H9 (cell line): Measurements from ENCODE around the gene SMURF1. TPM values are rescaled to one million over a fixed set of nuclear protein-coding genes. Genes with fewer than 3 reads are reported as not detected.

Experiments used
- DNase-seq: peaks from one replicate; pipeline ENCODE4 v3.0.0-alpha.2; 2017
- H2AFZ ChIP-seq: one replicate; pipeline ENCODE4 v1.6.1; 2013; ENCODE audit warnings: mild to moderate bottlenecking, low read length, control low read depth, moderate library complexity
- H2AK5ac ChIP-seq: 2 replicates; pipeline ENCODE4 v1.6.1; 2013; ENCODE audit warnings: low read length, control low read depth, mixed read lengths; ENCODE audit not compliant: insufficient read length
- H2BK120ac ChIP-seq: one replicate; pipeline ENCODE4 v1.6.1; 2013; ENCODE audit warnings: low read depth, mild to moderate bottlenecking, low read length, control low read depth, inconsistent platforms; ENCODE audit not compliant: poor library complexity, severe bottlenecking
- H2BK12ac ChIP-seq: 2 replicates; pipeline ENCODE4 v1.6.1; 2013; ENCODE audit warnings: low read length, control low read depth, mixed read lengths, low read depth; ENCODE audit not compliant: insufficient read length
- H2BK15ac ChIP-seq: 2 replicates; pipeline ENCODE4 v1.6.1; 2013; ENCODE audit warnings: low read depth, low read length, control low read depth
- H2BK20ac ChIP-seq: one replicate; pipeline ENCODE4 v1.6.1; 2013; ENCODE audit warnings: low read depth, mild to moderate bottlenecking, low read length, control low read depth, inconsistent platforms; ENCODE audit not compliant: poor library complexity, severe bottlenecking
- H2BK5ac ChIP-seq: 2 replicates; pipeline ENCODE4 v1.6.1; 2013; ENCODE audit warnings: low read length, control low read depth, mixed read lengths; ENCODE audit not compliant: insufficient read length
- H3K14ac ChIP-seq: 2 replicates; pipeline ENCODE4 v1.6.1; 2013; ENCODE audit warnings: low read length, control low read depth; ENCODE audit not compliant: insufficient read depth
- H3K18ac ChIP-seq: 2 replicates; pipeline ENCODE4 v1.6.1; 2013; ENCODE audit warnings: low read depth, mild to moderate bottlenecking, mixed read lengths, low read length, control low read depth; ENCODE audit not compliant: insufficient read length
- H3K23ac ChIP-seq: 2 replicates; pipeline ENCODE4 v1.6.1; 2013; ENCODE audit warnings: low read length, control low read depth, mixed read lengths, low read depth; ENCODE audit not compliant: insufficient read length
- H3K23me2 ChIP-seq: 2 replicates; pipeline ENCODE4 v1.6.1; 2013; ENCODE audit warnings: low read depth, mild to moderate bottlenecking, mixed read lengths, low read length, control low read depth; ENCODE audit not compliant: insufficient read length, poor library complexity, severe bottlenecking
- H3K27ac ChIP-seq: 2 replicates; pipeline ENCODE4 v1.5.1; 2013; ENCODE audit warnings: low read length, control low read depth, mixed read lengths, low read depth; ENCODE audit not compliant: insufficient read length
- H3K27me3 ChIP-seq: 2 replicates; pipeline ENCODE4 v1.6.1; 2013; ENCODE audit warnings: low read length, control low read depth, inconsistent platforms; ENCODE audit not compliant: insufficient read depth
- H3K4ac ChIP-seq: 2 replicates; pipeline ENCODE4 v1.6.1; 2013; ENCODE audit warnings: low read depth, mild to moderate bottlenecking, control low read depth, inconsistent platforms, low read length, moderate library complexity
- H3K4me1 ChIP-seq: 2 replicates; pipeline ENCODE4 v1.6.1; 2013; ENCODE audit warnings: low read length, control low read depth, inconsistent platforms; ENCODE audit not compliant: insufficient read depth
- H3K4me2 ChIP-seq: 2 replicates; pipeline ENCODE4 v1.6.1; 2013; ENCODE audit warnings: low read length, control low read depth, mixed read lengths; ENCODE audit not compliant: insufficient read length, insufficient read depth
- H3K56ac ChIP-seq: 2 replicates; pipeline ENCODE4 v1.6.1; 2013; ENCODE audit warnings: low read depth, mild to moderate bottlenecking, mixed read lengths, low read length, control low read depth; ENCODE audit not compliant: insufficient read length
- H3K79me1 ChIP-seq: 2 replicates; pipeline ENCODE4 v1.6.1; 2013; ENCODE audit warnings: low read depth, mild to moderate bottlenecking, moderate library complexity, low read length, control low read depth, inconsistent platforms; ENCODE audit not compliant: insufficient read depth, poor library complexity, severe bottlenecking
- H3K79me2 ChIP-seq: 2 replicates; pipeline ENCODE4 v1.6.1; 2013; ENCODE audit warnings: low read length, control low read depth, inconsistent platforms; ENCODE audit not compliant: insufficient read depth
- H3K9ac ChIP-seq: 2 replicates; pipeline ENCODE4 v1.6.1; 2013; ENCODE audit warnings: low read length, control low read depth, mixed read lengths; ENCODE audit not compliant: insufficient read length; ENCODE audit errors: extremely low read depth
- H3K9me3 ChIP-seq: one replicate; pipeline ENCODE4 v1.6.1; 2013; ENCODE audit warnings: low read depth, low read length, inconsistent platforms; ENCODE audit not compliant: control insufficient read depth
- H3T11ph ChIP-seq: one replicate; pipeline ENCODE4 v1.6.1; 2013; ENCODE audit warnings: mild to moderate bottlenecking, low read length, control low read depth, inconsistent platforms
- H4K20me1 ChIP-seq: one replicate; pipeline ENCODE4 v1.6.1; 2013; ENCODE audit not compliant: control insufficient read depth, insufficient read length, insufficient read depth
- H4K5ac ChIP-seq: 2 replicates; pipeline ENCODE4 v1.6.1; 2013; ENCODE audit warnings: low read depth, mild to moderate bottlenecking, mixed read lengths, low read length, control low read depth; ENCODE audit not compliant: insufficient read length
- H4K8ac ChIP-seq: replicated peaks from 2 replicates; pipeline ENCODE4 v1.6.1; 2013; ENCODE audit warnings: low read length, control low read depth, mixed read lengths, low read depth; ENCODE audit not compliant: insufficient read length
- H4K91ac ChIP-seq: 2 replicates; pipeline ENCODE4 v1.6.1; 2013; ENCODE audit warnings: low read depth, mild to moderate bottlenecking, moderate library complexity, mixed read lengths, low read length, control low read depth; ENCODE audit not compliant: insufficient read length
- H3K27ac Mint-ChIP-seq, 3 experiments: 2 replicates in 2 of 3; 3 replicates in 1 of 3; pipeline ENCODE4 v1.8.0; 2020 to 2021; ENCODE audit warnings: mixed read lengths in 3 of 3, mild to moderate bottlenecking in 1 of 3, moderate library complexity in 1 of 3
- H3K27me3 Mint-ChIP-seq: 2 replicates; pipeline ENCODE4 v1.8.0; 2021; ENCODE audit warnings: low read depth, mild to moderate bottlenecking, moderate library complexity, mixed read lengths
- H3K36me3 Mint-ChIP-seq, 3 experiments: 2 replicates in 2 of 3; 3 replicates in 1 of 3; pipeline ENCODE4 v1.8.0; 2020 to 2021; ENCODE audit warnings: low read depth in 3 of 3, mixed read lengths in 3 of 3; ENCODE audit not compliant: insufficient read depth in 1 of 3
- H3K4me1 Mint-ChIP-seq, 2 experiments: 2 replicates each; pipeline ENCODE4 v1.8.0; 2020; ENCODE audit warnings: mixed read lengths in 2 of 2
- H3K4me3 Mint-ChIP-seq, 2 experiments: 2 replicates in 1 of 2; 3 replicates in 1 of 2; pipeline ENCODE4 v1.8.0; 2020 to 2021; ENCODE audit warnings: mild to moderate bottlenecking in 2 of 2, mixed read lengths in 2 of 2, moderate library complexity in 1 of 2
- H3K9me3 Mint-ChIP-seq, 2 experiments: 2 replicates in 1 of 2; 3 replicates in 1 of 2; pipeline ENCODE4 v1.8.0; 2020; ENCODE audit warnings: mild to moderate bottlenecking in 2 of 2, mixed read lengths in 2 of 2, moderate library complexity in 1 of 2
- WGBS: extraction: QIAGEN DNeasy Blood & Tissue Kit; methylation state at CpG from one replicate; pipeline ENCODE4 v1.1.7; 2013; ENCODE audit warnings: missing lambda C conversion rate, low lambda C conversion rate, mixed read lengths; ENCODE audit not compliant: insufficient read length; ENCODE audit errors: extremely low coverage; 5-methylcytosine and 5-hydroxymethylcytosine counted together
- total RNA-seq: library from RNA; stranded (reverse); gene quantifications from 2 replicates; pipeline ENCODE4 v1.2.1, GENCODE V29; 2021
- TF ChIP-seq, protein P1 (sequence below): fragments of 200-600 bp; sonication (generic); conservative IDR thresholded peaks from 3 replicates; pipeline ENCODE4 v1.8.0; 2021; ENCODE audit warnings: antibody characterized with exemption, mild to moderate bottlenecking

The SMURF1 gene
- total RNA-seq, 1 experiment from 2014 or later, result 29.4 TPM

DNA sequence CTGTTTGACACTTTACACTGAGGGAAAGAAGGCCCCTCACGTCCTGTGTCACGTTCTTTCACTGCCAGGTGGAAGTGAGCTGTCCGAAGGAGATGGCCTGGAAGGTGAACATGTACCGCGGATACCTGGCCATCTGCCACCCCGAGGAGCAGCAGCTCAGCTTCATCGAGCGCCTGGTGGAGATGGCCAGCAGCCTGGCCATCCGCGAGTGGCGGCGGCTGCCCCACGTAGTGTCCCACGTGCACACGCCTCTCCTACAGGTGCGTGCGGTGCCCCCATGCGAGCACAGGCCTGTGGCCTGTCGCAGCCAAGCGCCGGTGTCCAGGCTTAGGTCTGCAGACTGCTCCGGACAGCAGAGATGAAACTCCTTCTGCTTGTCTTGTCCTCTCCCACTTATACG is 162.2 kb downstream of the SMURF1 start:
- H3K27ac ChIP-seq, result no peak overlapping the region
- H2BK15ac ChIP-seq, result no peak overlapping the region
- Mint-ChIP-seq H3K36me3 (peaks cover 45 to 98% (median 88%) of the 10 kb centered on the region in 3 experiments), H3K27me3 (no peaks in the 10 kb centered on the region), H3K4me3 (no peak overlapping the region), H3K4me1 (no peaks in the 10 kb centered on the region), H3K9me3 (peaks cover 0 to 10% of the 10 kb centered on the region in 2 experiments; a peak in 1 of 5 replicates), H3K27ac (no peak overlapping the region)
- TF ChIP-seq, protein P1, sequence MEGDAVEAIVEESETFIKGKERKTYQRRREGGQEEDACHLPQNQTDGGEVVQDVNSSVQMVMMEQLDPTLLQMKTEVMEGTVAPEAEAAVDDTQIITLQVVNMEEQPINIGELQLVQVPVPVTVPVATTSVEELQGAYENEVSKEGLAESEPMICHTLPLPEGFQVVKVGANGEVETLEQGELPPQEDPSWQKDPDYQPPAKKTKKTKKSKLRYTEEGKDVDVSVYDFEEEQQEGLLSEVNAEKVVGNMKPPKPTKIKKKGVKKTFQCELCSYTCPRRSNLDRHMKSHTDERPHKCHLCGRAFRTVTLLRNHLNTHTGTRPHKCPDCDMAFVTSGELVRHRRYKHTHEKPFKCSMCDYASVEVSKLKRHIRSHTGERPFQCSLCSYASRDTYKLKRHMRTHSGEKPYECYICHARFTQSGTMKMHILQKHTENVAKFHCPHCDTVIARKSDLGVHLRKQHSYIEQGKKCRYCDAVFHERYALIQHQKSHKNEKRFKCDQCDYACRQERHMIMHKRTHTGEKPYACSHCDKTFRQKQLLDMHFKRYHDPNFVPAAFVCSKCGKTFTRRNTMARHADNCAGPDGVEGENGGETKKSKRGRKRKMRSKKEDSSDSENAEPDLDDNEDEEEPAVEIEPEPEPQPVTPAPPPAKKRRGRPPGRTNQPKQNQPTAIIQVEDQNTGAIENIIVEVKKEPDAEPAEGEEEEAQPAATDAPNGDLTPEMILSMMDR, result no peak
- H2BK20ac ChIP-seq, result no peak overlapping the region
- H3K4me1 ChIP-seq, result no peaks in the 10 kb centered on the region
- no peak overlapping the region for H2AK5ac ChIP-seq
- H3K79me1 ChIP-seq, result no peaks in the 10 kb centered on the region
- H3K23ac ChIP-seq, result no peak overlapping the region
- no peak for DNase-seq
- no peak overlapping the region for H3K4ac ChIP-seq
- H3K56ac ChIP-seq, result no peak overlapping the region
- H3K27me3 ChIP-seq, result no peaks in the 10 kb centered on the region
- no peaks in the 10 kb centered on the region for H4K20me1 ChIP-seq
- H3T11ph ChIP-seq, result no peak overlapping the region
- no peak overlapping the region for H2AFZ ChIP-seq
- no CpG with 5 or more reads among the region's 23 CpGs for WGBS
- no peak overlapping the region for H3K4me2 ChIP-seq
- no peak overlapping the region for H4K91ac ChIP-seq
- no peak overlapping the region for H2BK12ac ChIP-seq
- no peak overlapping the region for H3K18ac ChIP-seq
- no peak overlapping the region for H3K14ac ChIP-seq
- H4K8ac ChIP-seq, result no peak overlapping the region
- no peaks in the 10 kb centered on the region for H3K79me2 ChIP-seq
- no peaks in the 10 kb centered on the region for H3K23me2 ChIP-seq
- no peak overlapping the region for H4K5ac ChIP-seq
- H3K9me3 ChIP-seq, result no peaks in the 10 kb centered on the region
- H3K9ac ChIP-seq, result no peak overlapping the region
- H2BK5ac ChIP-seq, result no peak overlapping the region
- no peak overlapping the region for H2BK120ac ChIP-seq
